Ovary (tissue), 3 donors: ENCODE measurements around the gene NINJ1.

ENCODE experiments used
- POLR2A ChIP-seq: fragments of 450-650 bp; IDR thresholded peaks from one replicate; pipeline ENCODE4 v1.6.1; 2017; ENCODE audit warnings: antibody characterized with exemption, mild to moderate bottlenecking, moderate library complexity
- TF ChIP-seq, protein P1 (sequence below), 3 donors: fragments of 450-650 bp in 2 of 3; fragments of 200-600 bp in 1 of 3; IDR thresholded peaks; one replicate each; pipeline versions ENCODE4 v1.5.1 to v1.8.0; 2016 to 2022; ENCODE audit warnings: antibody characterized with exemption in 3 of 3, mild to moderate bottlenecking in 1 of 3
- donor health status: DM: no; HTN: no; CAD: no.

GRCh38 chr9:93108291-93109041, 25.6 kb downstream of the NINJ1 start:
- TF ChIP-seq, protein P1, sequence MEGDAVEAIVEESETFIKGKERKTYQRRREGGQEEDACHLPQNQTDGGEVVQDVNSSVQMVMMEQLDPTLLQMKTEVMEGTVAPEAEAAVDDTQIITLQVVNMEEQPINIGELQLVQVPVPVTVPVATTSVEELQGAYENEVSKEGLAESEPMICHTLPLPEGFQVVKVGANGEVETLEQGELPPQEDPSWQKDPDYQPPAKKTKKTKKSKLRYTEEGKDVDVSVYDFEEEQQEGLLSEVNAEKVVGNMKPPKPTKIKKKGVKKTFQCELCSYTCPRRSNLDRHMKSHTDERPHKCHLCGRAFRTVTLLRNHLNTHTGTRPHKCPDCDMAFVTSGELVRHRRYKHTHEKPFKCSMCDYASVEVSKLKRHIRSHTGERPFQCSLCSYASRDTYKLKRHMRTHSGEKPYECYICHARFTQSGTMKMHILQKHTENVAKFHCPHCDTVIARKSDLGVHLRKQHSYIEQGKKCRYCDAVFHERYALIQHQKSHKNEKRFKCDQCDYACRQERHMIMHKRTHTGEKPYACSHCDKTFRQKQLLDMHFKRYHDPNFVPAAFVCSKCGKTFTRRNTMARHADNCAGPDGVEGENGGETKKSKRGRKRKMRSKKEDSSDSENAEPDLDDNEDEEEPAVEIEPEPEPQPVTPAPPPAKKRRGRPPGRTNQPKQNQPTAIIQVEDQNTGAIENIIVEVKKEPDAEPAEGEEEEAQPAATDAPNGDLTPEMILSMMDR (IDR thresholded peaks at IDR 0.05), result no peak
- no peak for TF ChIP-seq POLR2A
